SHP77 treated with DMSO at 0.1 percent for 48 hours (cell line): ENCODE results near the gene C3orf80.
"Not testable (repeated sequence)": the region's sequence is repeated elsewhere in the genome, so short reads cannot be mapped to it uniquely, and the experiment has no call there.

Experiments used
- DNase-seq: peaks from one replicate; lab custom pipeline; 2025; lab: John Stamatoyannopoulos, UW

The C3orf80 gene

GRCh38 chr3:160213191-160213590 lies 12.0 kb upstream of the C3orf80 start:
- no peak for DNase-seq

GRCh38 chr3:160217675-160218074 lies 7.5 kb upstream of the C3orf80 start:
- DNase-seq, result no peak

- no peak for DNase-seq
Observed at GRCh38 chr3:160218136-160218535, 7.1 kb upstream of the C3orf80 start.

GRCh38 chr3:160220038-160220437 lies 5.2 kb upstream of the C3orf80 start:
- no peak for DNase-seq

GRCh38 chr3:160221019-160221418 lies 4.2 kb upstream of the C3orf80 start:
- no peak for DNase-seq

GRCh38 chr3:160224256-160224655 lies 966 bp upstream of the C3orf80 start:
- no peak for DNase-seq

- no peak for DNase-seq
Observed at GRCh38 chr3:160224811-160225175, 429 bp upstream of the C3orf80 start.

- no peak for DNase-seq
Observed at GRCh38 chr3:160226026-160226907, 1.0 kb downstream of the C3orf80 start.

- no peak for DNase-seq
Observed at GRCh38 chr3:160227419-160227818, 2.2 kb downstream of the C3orf80 start.

GRCh38 chr3:160232014-160232413 lies 6.8 kb downstream of the C3orf80 start:
- DNase-seq, result no peak

GRCh38 chr3:160240719-160241118 lies 15.5 kb downstream of the C3orf80 start:
- not testable (repeated sequence) for DNase-seq

GRCh38 chr3:160245261-160245800 lies 20.1 kb downstream of the C3orf80 start:
- DNase-seq, result no peak

GRCh38 chr3:160247766-160248165 lies 22.5 kb downstream of the C3orf80 start:
- DNase-seq, result no peak

GRCh38 chr3:160253298-160253697 lies 28.1 kb downstream of the C3orf80 start:
- DNase-seq, result no peak

GRCh38 chr3:160257606-160258005 lies 32.4 kb downstream of the C3orf80 start:
- no peak for DNase-seq

- DNase-seq, result no peak
Observed at GRCh38 chr3:160259589-160259988, 34.4 kb downstream of the C3orf80 start.

GRCh38 chr3:160260587-160261270 lies 35.5 kb downstream of the C3orf80 start:
- no peak for DNase-seq

GRCh38 chr3:160265088-160265487 lies 39.9 kb downstream of the C3orf80 start:
- no peak for DNase-seq
